ENCODE results near the gene ALDH16A1.

DNA sequence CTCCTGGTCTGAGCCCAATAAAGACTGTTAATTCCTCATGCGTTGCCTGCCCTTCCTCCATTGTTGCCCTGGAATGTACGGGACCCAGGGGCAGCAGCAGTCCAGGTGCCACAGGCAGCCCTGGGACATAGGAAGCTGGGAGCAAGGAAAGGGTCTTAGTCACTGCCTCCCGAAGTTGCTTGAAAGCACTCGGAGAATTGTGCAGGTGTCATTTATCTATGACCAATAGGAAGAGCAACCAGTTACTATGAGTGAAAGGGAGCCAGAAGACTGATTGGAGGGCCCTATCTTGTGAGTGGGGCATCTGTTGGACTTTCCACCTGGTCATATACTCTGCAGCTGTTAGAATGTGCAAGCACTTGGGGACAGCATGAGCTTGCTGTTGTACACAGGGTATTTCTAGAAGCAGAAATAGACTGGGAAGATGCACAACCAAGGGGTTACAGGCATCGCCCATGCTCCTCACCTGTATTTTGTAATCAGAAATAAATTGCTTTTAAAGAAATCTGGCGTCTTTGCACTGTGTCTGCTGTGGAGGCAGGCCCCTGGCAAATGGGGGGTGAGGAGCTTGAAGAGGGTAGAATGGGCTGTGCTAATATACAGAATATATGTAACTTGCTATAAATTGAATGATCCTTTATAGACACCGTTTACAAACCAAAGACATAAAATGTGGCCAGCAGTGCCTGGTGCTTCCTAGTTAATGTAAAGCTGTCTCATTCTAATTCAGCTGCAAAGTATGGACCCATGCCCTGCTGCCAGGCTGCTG lies 39.0 kb downstream of the ALDH16A1 start:
- TF ChIP-seq, protein P1, sequence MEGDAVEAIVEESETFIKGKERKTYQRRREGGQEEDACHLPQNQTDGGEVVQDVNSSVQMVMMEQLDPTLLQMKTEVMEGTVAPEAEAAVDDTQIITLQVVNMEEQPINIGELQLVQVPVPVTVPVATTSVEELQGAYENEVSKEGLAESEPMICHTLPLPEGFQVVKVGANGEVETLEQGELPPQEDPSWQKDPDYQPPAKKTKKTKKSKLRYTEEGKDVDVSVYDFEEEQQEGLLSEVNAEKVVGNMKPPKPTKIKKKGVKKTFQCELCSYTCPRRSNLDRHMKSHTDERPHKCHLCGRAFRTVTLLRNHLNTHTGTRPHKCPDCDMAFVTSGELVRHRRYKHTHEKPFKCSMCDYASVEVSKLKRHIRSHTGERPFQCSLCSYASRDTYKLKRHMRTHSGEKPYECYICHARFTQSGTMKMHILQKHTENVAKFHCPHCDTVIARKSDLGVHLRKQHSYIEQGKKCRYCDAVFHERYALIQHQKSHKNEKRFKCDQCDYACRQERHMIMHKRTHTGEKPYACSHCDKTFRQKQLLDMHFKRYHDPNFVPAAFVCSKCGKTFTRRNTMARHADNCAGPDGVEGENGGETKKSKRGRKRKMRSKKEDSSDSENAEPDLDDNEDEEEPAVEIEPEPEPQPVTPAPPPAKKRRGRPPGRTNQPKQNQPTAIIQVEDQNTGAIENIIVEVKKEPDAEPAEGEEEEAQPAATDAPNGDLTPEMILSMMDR (IDR thresholded peaks at IDR 0.05) = no peak
- no peak for TF ChIP-seq EZH2phosphoT487 (IDR thresholded peaks at IDR 0.05)

Measured in neural progenitor cell (in vitro differentiated cells).